ENCODE data around the gene GIGYF2. TPM values are rescaled to one million over a fixed set of nuclear protein-coding genes. Genes with fewer than 3 reads are reported as not detected.
A peak's percentile ranks its signal among the peaks of the same experiment; 100 is the strongest.
"Not testable (repeated sequence)": the region's sequence is repeated elsewhere in the genome, so short reads cannot be mapped to it uniquely, and the experiment has no call there.

The GIGYF2 gene
- total RNA-seq, 1 donor from 2014 or later, result 59.2 TPM

- DNase-seq (no peak), ATAC-seq (no peak)
- intact Hi-C loops (cut with micrococcal nuclease), result no loop called here
These were observed 13.8 kb upstream of the GIGYF2 start for GRCh38 chr2:232683368-232683767.

GRCh38 chr2:232685391-232685790 is 11.7 kb upstream of the GIGYF2 start:
- DNase-seq; ATAC-seq; intact Hi-C loops (cut with micrococcal nuclease): not testable (repeated sequence)

- intact Hi-C loops (cut with micrococcal nuclease), result no loop called here
- DNase-seq (no peak), ATAC-seq (no peak)
These were observed 9.6 kb upstream of the GIGYF2 start for GRCh38 chr2:232687382-232688160.

- ATAC-seq, result no peak
- intact Hi-C loops (cut with micrococcal nuclease), result no loop called here
- DNase-seq, result no peak
These were observed 8.9 kb upstream of the GIGYF2 start for GRCh38 chr2:232688201-232688600.

- ATAC-seq (peak; percentile 88), DNase-seq (peak; percentile 76)
- intact Hi-C loops (cut with micrococcal nuclease), result no loop called here
These were observed 7.8 kb upstream of the GIGYF2 start for GRCh38 chr2:232689152-232689910.

GRCh38 chr2:232691117-232691516 is 6.0 kb upstream of the GIGYF2 start:
- intact Hi-C loops (cut with micrococcal nuclease); ATAC-seq; DNase-seq: not testable (repeated sequence)

- ATAC-seq, result no peak
- no peak for DNase-seq
- intact Hi-C loops (cut with micrococcal nuclease), result no loop called here
These were observed 3.8 kb upstream of the GIGYF2 start for GRCh38 chr2:232693344-232693743.

GRCh38 chr2:232696609-232697058 is 497 bp upstream of the GIGYF2 start:
- ATAC-seq (no peak), DNase-seq (no peak)
- intact Hi-C loops (cut with micrococcal nuclease), result no loop called here

- peak; percentile 22 for ATAC-seq
- DNase-seq, result no peak
- intact Hi-C loops (cut with micrococcal nuclease), result no loop called here
These were observed 628 bp downstream of the GIGYF2 start for GRCh38 chr2:232697807-232698110.

GRCh38 chr2:232698556-232699091 is 1.5 kb downstream of the GIGYF2 start:
- DNase-seq (no peak), ATAC-seq (no peak)
- intact Hi-C loops (cut with micrococcal nuclease), result no loop called here

GRCh38 chr2:232699110-232699509 is 2.0 kb downstream of the GIGYF2 start:
- intact Hi-C loops (cut with micrococcal nuclease), result no loop called here
- ATAC-seq (no peak), DNase-seq (no peak)

GRCh38 chr2:232700154-232700553 is 3.0 kb downstream of the GIGYF2 start:
- DNase-seq (no peak), ATAC-seq (no peak)
- intact Hi-C loops (cut with micrococcal nuclease), result no loop called here

GRCh38 chr2:232707076-232707475 is 9.9 kb downstream of the GIGYF2 start:
- intact Hi-C loops (cut with micrococcal nuclease), result no loop called here
- no peak for ATAC-seq
- DNase-seq, result no peak

- no peak for DNase-seq
- no peak for ATAC-seq
- intact Hi-C loops (cut with micrococcal nuclease), result no loop called here
These were observed 16.4 kb downstream of the GIGYF2 start for GRCh38 chr2:232713505-232713904.

GRCh38 chr2:232714969-232715368 is 17.8 kb downstream of the GIGYF2 start:
- no peak for ATAC-seq
- intact Hi-C loops (cut with micrococcal nuclease), result no loop called here
- DNase-seq, result no peak

- DNase-seq; ATAC-seq; intact Hi-C loops (cut with micrococcal nuclease): not testable (repeated sequence)
These were observed 22.9 kb downstream of the GIGYF2 start for GRCh38 chr2:232720056-232720455.

- no peak for DNase-seq
- intact Hi-C loops (cut with micrococcal nuclease), result no loop called here
- no peak for ATAC-seq
These were observed 24.1 kb downstream of the GIGYF2 start for GRCh38 chr2:232721261-232721660.

- intact Hi-C loops (cut with micrococcal nuclease), result no loop called here
- ATAC-seq (no peak), DNase-seq (no peak)
These were observed 24.8 kb downstream of the GIGYF2 start for GRCh38 chr2:232721882-232722281.

GRCh38 chr2:232723027-232723426 is 25.9 kb downstream of the GIGYF2 start:
- no peak for ATAC-seq
- no peak for DNase-seq
- intact Hi-C loops (cut with micrococcal nuclease), result no loop called here

- DNase-seq (no peak), ATAC-seq (no peak)
- intact Hi-C loops (cut with micrococcal nuclease), result no loop called here
These were observed 31.7 kb downstream of the GIGYF2 start for GRCh38 chr2:232728785-232729184.
